ENCODE measurements around the gene METTL15.
"Not testable (repeated sequence)": the region's sequence is repeated elsewhere in the genome, so short reads cannot be mapped to it uniquely, and the experiment has no call there.

METTL15 gene

GRCh38 chr11:28107750-28108618, at the start of gene METTL15, which contains the start of gene KIF18A:
METTL15 (plus strand) TSS chr11:28108388; CDS start chr11:28113335, 4,947 bp downstream.
KIF18A (minus strand) TSS chr11:28108156; CDS start chr11:28097947, 10,209 bp downstream.
- TF ChIP-seq ZNF274 (IDR thresholded peaks at IDR 0.05; ENCODE audit: low read depth, low read length) = no peak
- H3K4me3 ChIP-seq (ENCODE audit: low read length) = peak within 1 kb of the TSS; percentile 93

GRCh38 chr11:28071305-28071704, 36.9 kb upstream of the METTL15 start:
- TF ChIP-seq ZNF274 (IDR thresholded peaks at IDR 0.05; ENCODE audit: low read depth, low read length) = no peak
- no peak overlapping the region for H3K4me3 ChIP-seq (ENCODE audit: low read length)

- no peak for TF ChIP-seq ZNF274 (IDR thresholded peaks at IDR 0.05; ENCODE audit: low read depth, low read length)
- H3K4me3 ChIP-seq (ENCODE audit: low read length) = no peak overlapping the region
Measured at GRCh38 chr11:28072321-28072720, 35.9 kb upstream of the METTL15 start.

- no peak for TF ChIP-seq ZNF274 (IDR thresholded peaks at IDR 0.05; ENCODE audit: low read depth, low read length)
- no peak overlapping the region for H3K4me3 ChIP-seq (ENCODE audit: low read length)
Measured at GRCh38 chr11:28077521-28077920, 30.7 kb upstream of the METTL15 start.

- H3K4me3 ChIP-seq (ENCODE audit: low read length) = no peak overlapping the region
- no peak for TF ChIP-seq ZNF274 (IDR thresholded peaks at IDR 0.05; ENCODE audit: low read depth, low read length)
Measured at GRCh38 chr11:28083118-28083517, 25.1 kb upstream of the METTL15 start.

- no peak overlapping the region for H3K4me3 ChIP-seq (ENCODE audit: low read length)
- no peak for TF ChIP-seq ZNF274 (IDR thresholded peaks at IDR 0.05; ENCODE audit: low read depth, low read length)
Measured at GRCh38 chr11:28086569-28086968, 21.6 kb upstream of the METTL15 start.

- H3K4me3 ChIP-seq (ENCODE audit: low read length) = not testable (repeated sequence)
Measured at GRCh38 chr11:28087192-28087591, 21.0 kb upstream of the METTL15 start.

GRCh38 chr11:28087693-28088092, 20.5 kb upstream of the METTL15 start:
- H3K4me3 ChIP-seq (ENCODE audit: low read length) = not testable (repeated sequence)

- TF ChIP-seq ZNF274 (IDR thresholded peaks at IDR 0.05; ENCODE audit: low read depth, low read length) = no peak
- no peak overlapping the region for H3K4me3 ChIP-seq (ENCODE audit: low read length)
Measured at GRCh38 chr11:28089378-28089777, 18.8 kb upstream of the METTL15 start.

GRCh38 chr11:28090052-28090749, 18.0 kb upstream of the METTL15 start:
- H3K4me3 ChIP-seq (ENCODE audit: low read length) = no peak overlapping the region
- TF ChIP-seq ZNF274 (IDR thresholded peaks at IDR 0.05; ENCODE audit: low read depth, low read length) = no peak

GRCh38 chr11:28092786-28093185, 15.4 kb upstream of the METTL15 start:
- TF ChIP-seq ZNF274 (IDR thresholded peaks at IDR 0.05; ENCODE audit: low read depth, low read length) = no peak

GRCh38 chr11:28098257-28098656, 9.9 kb upstream of the METTL15 start:
- TF ChIP-seq ZNF274 (IDR thresholded peaks at IDR 0.05; ENCODE audit: low read depth, low read length) = no peak
- H3K4me3 ChIP-seq (ENCODE audit: low read length) = no peak overlapping the region

More at GRCh38 chr11:28092786-28093185, 15.4 kb upstream of the METTL15 start:
- H3K4me3 ChIP-seq (ENCODE audit: low read length) = no peak overlapping the region

GRCh38 chr11:28099715-28100114, 8.5 kb upstream of the METTL15 start:
- no peak for TF ChIP-seq ZNF274 (IDR thresholded peaks at IDR 0.05; ENCODE audit: low read depth, low read length)
- H3K4me3 ChIP-seq (ENCODE audit: low read length) = no peak overlapping the region

- TF ChIP-seq ZNF274 (IDR thresholded peaks at IDR 0.05; ENCODE audit: low read depth, low read length) = no peak
- no peak overlapping the region for H3K4me3 ChIP-seq (ENCODE audit: low read length)
Measured at GRCh38 chr11:28100665-28101064, 7.5 kb upstream of the METTL15 start.

- not testable (repeated sequence) for H3K4me3 ChIP-seq (ENCODE audit: low read length)
Measured at GRCh38 chr11:28102300-28102699, 5.9 kb upstream of the METTL15 start.

All from GM08714 (cell line).